ENCODE data around the gene DCC.

DCC gene

DNA sequence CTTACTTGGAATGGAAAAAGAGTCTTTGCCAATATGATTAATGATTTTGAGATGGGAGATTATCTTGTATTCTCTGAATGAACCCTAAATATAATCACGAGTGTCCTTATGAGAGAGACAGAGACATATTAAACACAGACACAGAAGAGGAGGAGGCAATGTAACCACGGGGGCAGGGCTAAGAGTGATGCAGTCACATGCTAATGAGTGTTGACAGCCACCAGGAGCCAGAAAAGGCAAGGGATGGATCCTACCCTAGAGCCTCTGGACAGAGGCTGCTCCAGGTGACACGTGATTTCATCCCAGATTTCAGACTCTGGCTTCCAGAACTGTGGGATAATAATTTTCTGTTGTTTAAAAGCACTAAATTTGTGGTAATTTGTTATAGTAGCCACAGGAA is 1204.9 kb downstream of the DCC start:
- DNase-seq = no peak
- intact Hi-C loops (cut with DNase I) = no loop called here

DNA sequence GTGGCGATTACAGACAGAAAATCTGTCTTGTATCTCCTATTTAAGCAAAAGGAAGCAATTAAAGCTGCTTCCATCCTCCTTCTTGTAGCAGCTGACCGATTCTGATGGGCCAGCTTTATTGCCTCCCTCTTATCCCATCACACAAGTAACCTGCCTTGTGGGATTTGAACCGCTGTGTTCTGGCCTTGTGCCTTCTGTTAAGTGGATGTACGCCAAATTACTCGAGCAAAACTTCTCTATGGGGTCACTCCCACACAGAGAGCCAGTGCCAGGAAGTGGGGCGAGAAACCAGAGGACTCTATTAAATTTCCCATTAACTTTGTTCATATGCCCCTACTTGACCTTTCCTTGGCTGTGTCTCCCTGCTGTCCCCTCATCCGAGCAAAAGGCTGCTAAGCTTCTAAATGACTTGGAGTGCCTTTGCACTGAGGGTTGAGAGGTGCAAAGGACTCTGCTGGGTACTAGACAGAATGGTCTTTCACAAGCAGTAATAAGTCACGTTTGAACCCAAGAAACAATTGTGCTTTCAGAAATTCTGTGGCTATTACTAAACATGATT is 1212.0 kb downstream of the DCC start:
- intact Hi-C loops (cut with DNase I) = no loop called here
- DNase-seq = no peak

DNA sequence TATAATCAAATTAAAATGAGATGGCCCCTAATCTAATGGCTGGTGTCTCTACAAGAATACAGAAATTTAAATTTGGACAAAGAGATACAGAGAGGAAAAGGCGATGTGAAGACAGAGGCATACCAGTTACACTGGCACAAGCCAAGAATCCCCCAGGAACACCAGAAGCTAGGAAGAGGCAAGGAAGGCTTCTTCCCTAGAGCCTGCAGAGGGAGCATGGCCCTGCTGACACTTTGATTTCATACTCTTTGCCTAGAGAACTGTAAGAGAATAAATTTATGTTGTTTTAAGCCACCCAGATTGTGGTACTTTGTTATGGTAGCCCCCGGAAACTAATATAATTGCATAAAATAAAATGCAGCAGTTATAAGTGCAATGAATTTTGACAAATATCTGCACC is 1213.0 kb downstream of the DCC start:
- DNase-seq = no peak
- intact Hi-C loops (cut with DNase I) = no loop called here

DNA sequence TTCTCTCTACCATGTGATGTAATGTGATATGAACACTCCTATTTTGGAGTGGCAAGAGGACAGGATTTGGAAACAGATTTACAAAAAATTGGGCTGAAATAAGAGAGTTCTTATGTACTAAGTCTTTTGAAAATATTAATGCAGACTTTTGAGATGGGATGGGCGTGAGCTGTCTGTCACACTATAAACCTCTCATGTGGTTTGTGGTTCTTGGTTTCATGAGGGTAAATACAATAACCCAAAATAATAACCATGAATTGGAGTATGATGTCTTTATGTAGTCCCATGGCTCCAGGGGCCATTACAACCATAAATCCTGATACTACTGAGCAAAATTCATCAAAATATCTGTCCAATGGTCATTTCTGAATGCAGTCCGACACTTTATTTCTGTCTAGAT is 1216.5 kb downstream of the DCC start:
- no peak for DNase-seq
- intact Hi-C loops (cut with DNase I) = no loop called here

DNA sequence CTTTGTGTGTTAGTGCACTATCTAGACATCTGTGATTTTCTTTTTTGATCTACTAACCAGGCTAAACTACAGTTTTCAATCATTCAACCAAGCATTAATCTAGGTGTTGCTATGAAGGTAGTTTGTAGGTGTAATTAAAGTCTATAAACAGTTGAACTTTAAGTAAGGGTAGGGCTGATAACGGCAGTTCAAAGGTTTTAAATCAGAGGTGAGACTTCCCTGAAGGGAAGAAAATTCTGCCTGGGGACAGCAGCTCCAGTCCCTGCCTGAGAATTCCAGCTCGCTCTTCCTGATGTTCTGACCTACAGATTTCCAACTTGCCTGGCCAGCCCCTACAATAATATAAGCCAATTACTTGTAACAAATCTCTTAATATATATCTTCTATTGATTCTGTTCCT is 1220.5 kb downstream of the DCC start:
- intact Hi-C loops (cut with DNase I) = loop anchor here (10.0 kb wide), 1 partner anchor 554 kb away; no protein-coding TSS in a partner anchor
- DNase-seq = no peak

DNA sequence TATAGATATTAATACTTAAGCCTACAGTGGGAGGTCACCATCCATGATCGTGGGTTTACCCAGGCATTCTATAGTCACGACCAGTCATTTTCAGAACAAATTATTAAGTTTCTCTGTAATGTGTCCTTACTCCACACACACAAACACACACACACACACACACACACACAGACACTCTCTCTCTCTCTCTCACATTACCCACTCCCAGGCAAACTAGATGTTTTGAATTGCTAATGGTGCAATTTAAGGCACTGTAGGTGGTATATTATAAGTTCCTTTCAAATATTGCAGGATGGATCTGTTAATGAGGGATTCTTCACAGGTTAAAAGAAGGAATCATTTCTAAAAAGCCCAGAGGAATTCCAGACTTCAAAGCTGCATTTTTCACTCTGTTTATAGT is 1226.6 kb downstream of the DCC start:
- intact Hi-C loops (cut with DNase I) = loop anchor here (10.0 kb wide), 1 partner anchor 548 kb away; no protein-coding TSS in a partner anchor
- DNase-seq = no peak

DNA sequence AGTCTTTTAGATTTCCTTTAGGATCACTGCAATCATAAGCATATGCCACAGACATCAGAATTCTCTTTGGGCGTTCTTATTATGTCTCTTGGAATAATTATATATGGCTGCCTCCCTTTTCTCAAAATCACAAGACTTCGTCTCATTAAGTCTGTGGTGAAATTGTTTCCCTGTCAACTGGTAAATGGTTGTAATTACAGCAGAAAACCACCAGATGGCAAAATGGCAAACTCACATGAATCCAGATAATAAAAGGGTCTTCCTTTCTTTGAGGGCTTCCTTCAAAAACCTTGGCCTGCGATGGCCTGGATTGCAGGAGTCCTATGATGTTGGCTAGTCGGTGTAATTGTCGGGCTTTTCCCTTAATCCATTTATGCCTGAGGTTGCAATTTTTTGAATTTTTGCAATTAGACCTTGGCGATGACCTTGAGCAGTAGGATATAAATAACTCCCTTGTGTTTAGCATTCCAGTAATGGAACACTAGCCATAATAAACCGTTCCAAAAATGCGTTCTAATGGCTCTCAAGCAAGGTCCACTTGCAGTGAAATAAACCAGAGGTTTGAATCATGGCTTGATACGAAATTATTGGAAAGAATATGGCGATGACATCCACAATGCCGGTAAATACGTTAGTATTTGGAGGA is 1228.1 kb downstream of the DCC start:
- intact Hi-C loops (cut with DNase I) = loop anchor here (10.0 kb wide), 1 partner anchor 547 kb away; no protein-coding TSS in a partner anchor
- peak in 11 of 42 donors; percentile 2 to 53 (median 9) for DNase-seq
